Neural progenitor cell (in vitro differentiated cells): ENCODE results near the gene APOBEC3G. TPM values are rescaled to one million over a fixed set of nuclear protein-coding genes. Genes with fewer than 3 reads are reported as not detected.

Experiments used
- DNase-seq: peaks from one replicate; pipeline ENCODE4 v3.0.0-alpha.2; 2016; ENCODE audit warnings: low spot score
- H2AFZ ChIP-seq: fragments of 200-600 bp; sonication (generic); replicated peaks from 2 replicates; pipeline ENCODE4 v1.6.1; 2016; ENCODE audit warnings: antibody characterized with exemption
- H3F3A ChIP-seq: fragments of 200-600 bp; sonication (generic); 2 replicates; pipeline ENCODE4 v1.6.1; 2016; ENCODE audit warnings: antibody characterized with exemption, low read depth
- H3K27ac ChIP-seq: fragments of 200-600 bp; sonication (generic); 2 replicates; pipeline ENCODE4 v1.5.1; 2016; ENCODE audit warnings: mild to moderate bottlenecking
- H3K27me3 ChIP-seq: fragments of 200-600 bp; sonication (generic); 2 replicates; pipeline ENCODE4 v1.6.1; 2016; ENCODE audit warnings: mild to moderate bottlenecking, moderate library complexity
- H3K36me3 ChIP-seq: fragments of 200-600 bp; sonication (generic); 2 replicates; pipeline ENCODE4 v1.5.1; 2016
- H3K4me1 ChIP-seq: fragments of 200-600 bp; sonication (generic); 2 replicates; pipeline ENCODE4 v1.6.1; 2016; ENCODE audit warnings: mixed run types
- H3K4me2 ChIP-seq: fragments of 200-600 bp; sonication (generic); 2 replicates; pipeline ENCODE4 v1.6.1; 2016
- H3K4me3 ChIP-seq: fragments of 200-600 bp; sonication (generic); 2 replicates; pipeline ENCODE4 v1.5.1; 2016
- H3K79me2 ChIP-seq: fragments of 200-600 bp; sonication (generic); 2 replicates; pipeline ENCODE4 v1.6.1; 2016; ENCODE audit warnings: low read depth
- H3K9ac ChIP-seq: fragments of 200-600 bp; sonication (generic); 2 replicates; pipeline ENCODE4 v1.6.1; 2016
- H3K9me3 ChIP-seq: fragments of 200-600 bp; sonication (generic); 2 replicates; pipeline ENCODE4 v1.5.1; 2016; ENCODE audit warnings: low read depth
- H4K20me1 ChIP-seq: fragments of 200-600 bp; sonication (generic); 2 replicates; pipeline ENCODE4 v1.6.1; 2016; ENCODE audit warnings: low read depth
- H3K27ac Mint-ChIP-seq: 3 replicates; pipeline ENCODE4 v1.8.0; 2021; ENCODE audit warnings: mixed read lengths
- H3K27me3 Mint-ChIP-seq: 2 replicates; pipeline ENCODE4 v1.8.0; 2022; ENCODE audit warnings: low read depth, mild to moderate bottlenecking, inconsistent platforms, moderate library complexity, mixed read lengths; ENCODE audit not compliant: insufficient read depth
- H3K36me3 Mint-ChIP-seq: 3 replicates; pipeline ENCODE4 v1.8.0; 2021; ENCODE audit warnings: mixed read lengths
- H3K4me1 Mint-ChIP-seq: 3 replicates; pipeline ENCODE4 v1.8.0; 2021; ENCODE audit warnings: mixed read lengths
- H3K4me3 Mint-ChIP-seq: 3 replicates; pipeline ENCODE4 v1.8.0; 2021; ENCODE audit warnings: mild to moderate bottlenecking, moderate library complexity, mixed read lengths
- H3K9me3 Mint-ChIP-seq: 3 replicates; pipeline ENCODE4 v1.8.0; 2020; ENCODE audit warnings: mixed read lengths
- EZH2 ChIP-seq: fragments of 200-600 bp; sonication (generic); IDR thresholded peaks from 2 replicates; pipeline ENCODE4 v1.6.1; 2017; ENCODE audit warnings: antibody characterized with exemption, mild to moderate bottlenecking, moderate library complexity
- EZH2phosphoT487 ChIP-seq: fragments of 200-600 bp; sonication (generic); IDR thresholded peaks from 2 replicates; pipeline ENCODE4 v1.6.1; 2017; ENCODE audit warnings: antibody characterized with exemption
- total RNA-seq: library from RNA; depleted of rRNA; stranded (reverse); fragments of >200 nt; gene quantifications from 2 replicates; pipeline ENCODE4 v1.2.3, GENCODE V29; 2015; ENCODE audit warnings: low replicate concordance
- TF ChIP-seq, protein P1 (sequence below): fragments of 200-600 bp; sonication (generic); IDR thresholded peaks from 2 replicates; pipeline ENCODE4 v1.5.1; 2017; ENCODE audit warnings: antibody characterized with exemption, mild to moderate bottlenecking

Gene APOBEC3G
- total RNA-seq, 1 donor from 2014 or later = 0.30 TPM

DNA sequence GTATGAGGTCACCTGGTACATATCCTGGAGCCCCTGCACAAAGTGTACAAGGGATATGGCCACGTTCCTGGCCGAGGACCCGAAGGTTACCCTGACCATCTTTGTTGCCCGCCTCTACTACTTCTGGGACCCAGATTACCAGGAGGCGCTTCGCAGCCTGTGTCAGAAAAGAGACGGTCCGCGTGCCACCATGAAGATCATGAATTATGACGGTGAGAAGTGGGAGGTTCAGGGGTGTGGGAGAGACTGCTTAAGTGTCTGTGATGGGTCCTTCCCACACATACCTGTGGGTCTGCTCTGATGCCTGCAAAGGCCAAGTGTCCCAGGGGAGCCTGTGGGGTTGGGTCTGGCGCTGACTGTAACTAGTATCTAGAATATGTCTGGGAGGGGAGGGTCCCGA, 3.9 kb downstream of the APOBEC3G start:
- Histone ChIP-seq H3K9me3 (no peaks in the 10 kb centered on the region), H3K36me3 (no peaks in the 10 kb centered on the region), H4K20me1 (no peaks in the 10 kb centered on the region), H3K79me2 (no peaks in the 10 kb centered on the region), H3K4me3 (no peak overlapping the region), H3K27me3 (no peaks in the 10 kb centered on the region), H3K27ac (no peak overlapping the region), H3K9ac (no peak overlapping the region), H2AFZ (no peak overlapping the region), H3F3A (no peaks in the 10 kb centered on the region), H3K4me2 (no peak overlapping the region), H3K4me1 (peaks cover 3% of the 10 kb centered on the region)
- DNase-seq = no peak
- H3K27ac Mint-ChIP-seq = peak overlapping the region; percentile 70
- peaks cover 5% of the 10 kb centered on the region for H3K27me3 Mint-ChIP-seq
- no peak overlapping the region for H3K4me3 Mint-ChIP-seq
- no peaks in the 10 kb centered on the region for H3K36me3 Mint-ChIP-seq
- no peaks in the 10 kb centered on the region for H3K9me3 Mint-ChIP-seq
- no peak for TF ChIP-seq EZH2phosphoT487
- TF ChIP-seq EZH2 = no peak
- TF ChIP-seq, protein P1, sequence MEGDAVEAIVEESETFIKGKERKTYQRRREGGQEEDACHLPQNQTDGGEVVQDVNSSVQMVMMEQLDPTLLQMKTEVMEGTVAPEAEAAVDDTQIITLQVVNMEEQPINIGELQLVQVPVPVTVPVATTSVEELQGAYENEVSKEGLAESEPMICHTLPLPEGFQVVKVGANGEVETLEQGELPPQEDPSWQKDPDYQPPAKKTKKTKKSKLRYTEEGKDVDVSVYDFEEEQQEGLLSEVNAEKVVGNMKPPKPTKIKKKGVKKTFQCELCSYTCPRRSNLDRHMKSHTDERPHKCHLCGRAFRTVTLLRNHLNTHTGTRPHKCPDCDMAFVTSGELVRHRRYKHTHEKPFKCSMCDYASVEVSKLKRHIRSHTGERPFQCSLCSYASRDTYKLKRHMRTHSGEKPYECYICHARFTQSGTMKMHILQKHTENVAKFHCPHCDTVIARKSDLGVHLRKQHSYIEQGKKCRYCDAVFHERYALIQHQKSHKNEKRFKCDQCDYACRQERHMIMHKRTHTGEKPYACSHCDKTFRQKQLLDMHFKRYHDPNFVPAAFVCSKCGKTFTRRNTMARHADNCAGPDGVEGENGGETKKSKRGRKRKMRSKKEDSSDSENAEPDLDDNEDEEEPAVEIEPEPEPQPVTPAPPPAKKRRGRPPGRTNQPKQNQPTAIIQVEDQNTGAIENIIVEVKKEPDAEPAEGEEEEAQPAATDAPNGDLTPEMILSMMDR = no peak
- peaks cover 22% of the 10 kb centered on the region for H3K4me1 Mint-ChIP-seq

DNA sequence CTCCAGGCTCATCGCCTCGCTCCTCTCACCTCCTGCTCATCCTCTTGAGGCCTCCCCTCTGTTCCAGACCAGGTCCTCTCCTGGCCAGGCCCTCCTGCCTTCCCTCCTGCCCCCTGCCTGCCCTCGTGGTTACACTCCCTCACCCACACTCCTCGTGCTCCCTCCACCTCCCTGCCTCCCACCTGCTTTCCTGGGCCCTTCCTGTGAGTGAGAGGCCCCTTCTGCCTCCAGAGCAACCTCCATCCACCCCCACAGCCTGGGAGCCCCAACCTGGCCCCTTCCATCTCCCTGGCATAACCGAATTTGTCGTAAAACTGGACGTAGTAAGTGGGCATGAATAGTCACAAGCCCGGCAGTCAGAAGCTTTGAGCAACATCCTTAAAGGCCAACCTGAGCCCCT, 4.5 kb downstream of the APOBEC3G start:
- peaks cover 4% of the 10 kb centered on the region for H3K27me3 Mint-ChIP-seq
- no peaks in the 10 kb centered on the region for H3K36me3 ChIP-seq
- no peaks in the 10 kb centered on the region for H3F3A ChIP-seq
- peaks cover 3% of the 10 kb centered on the region for H3K4me1 ChIP-seq
- no peaks in the 10 kb centered on the region for H3K9me3 ChIP-seq
- DNase-seq = no peak
- no peaks in the 10 kb centered on the region for H3K9me3 Mint-ChIP-seq
- no peak overlapping the region for H3K4me3 Mint-ChIP-seq
- H3K36me3 Mint-ChIP-seq = no peaks in the 10 kb centered on the region
- H3K27me3 ChIP-seq = no peaks in the 10 kb centered on the region
- H3K27ac Mint-ChIP-seq = peak overlapping the region; percentile 18
- H3K27ac ChIP-seq = no peak overlapping the region
- TF ChIP-seq, protein P1 = no peak
- no peak for TF ChIP-seq EZH2
- TF ChIP-seq EZH2phosphoT487 = no peak
- H3K79me2 ChIP-seq = no peaks in the 10 kb centered on the region
- peaks cover 20% of the 10 kb centered on the region for H3K4me1 Mint-ChIP-seq
- no peak overlapping the region for H3K4me3 ChIP-seq
- H4K20me1 ChIP-seq = no peaks in the 10 kb centered on the region
- H2AFZ ChIP-seq = no peak overlapping the region
- no peak overlapping the region for H3K4me2 ChIP-seq
- no peak overlapping the region for H3K9ac ChIP-seq

DNA sequence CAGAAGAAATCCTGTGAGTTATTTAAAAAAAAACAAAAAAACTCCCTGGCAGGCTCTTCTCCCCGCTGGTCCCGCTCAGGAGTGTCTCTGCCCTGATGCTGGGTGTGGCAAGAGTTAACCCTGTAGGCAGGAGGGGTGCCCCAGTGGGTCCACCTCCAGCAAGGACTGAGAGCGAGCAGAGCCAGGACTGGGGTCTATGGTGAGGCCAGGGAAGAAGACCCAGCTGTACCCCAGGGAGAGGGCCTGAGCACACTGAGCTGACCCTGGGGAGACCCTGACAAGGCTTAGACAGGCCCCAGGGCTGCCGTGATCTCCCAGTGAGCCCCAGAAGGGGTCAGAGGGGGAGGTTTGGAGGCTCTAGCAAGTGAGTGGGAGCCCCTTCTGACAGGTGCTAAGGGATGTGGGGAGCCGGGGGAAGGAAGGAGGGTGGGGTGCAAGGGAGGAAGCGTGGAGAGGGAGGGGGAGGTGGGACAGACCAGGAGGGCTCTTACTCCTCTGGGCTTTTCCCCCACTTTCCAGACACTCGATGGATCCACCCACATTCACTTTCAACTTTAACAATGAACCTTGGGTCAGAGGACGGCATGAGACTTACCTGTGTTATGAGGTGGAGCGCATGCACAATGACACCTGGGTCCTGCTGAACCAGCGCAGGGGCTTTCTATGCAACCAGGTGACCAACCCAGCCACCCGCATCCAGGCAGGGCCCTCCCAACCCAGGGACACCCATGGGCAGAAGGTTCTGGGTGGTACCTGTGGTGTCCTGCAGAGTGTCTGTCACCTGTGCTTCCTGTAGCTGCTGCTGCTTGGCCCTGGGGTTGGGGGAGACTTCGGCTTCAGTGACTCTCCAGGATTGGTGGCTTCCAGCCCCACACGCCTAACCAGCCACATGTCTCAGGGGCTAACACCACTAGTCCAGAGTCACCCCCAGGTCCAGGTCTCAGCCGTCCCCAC, 6.4 kb downstream of the APOBEC3G start:
- H4K20me1 ChIP-seq = no peaks in the 10 kb centered on the region
- no peak for DNase-seq
- H3K9ac ChIP-seq = no peak overlapping the region
- TF ChIP-seq, protein P1 = no peak
- TF ChIP-seq EZH2 (no peak), EZH2phosphoT487 (no peak)
- H3K27me3 ChIP-seq = no peaks in the 10 kb centered on the region
- H3K79me2 ChIP-seq = no peaks in the 10 kb centered on the region
- no peaks in the 10 kb centered on the region for H3K36me3 Mint-ChIP-seq
- no peak overlapping the region for H2AFZ ChIP-seq
- no peaks in the 10 kb centered on the region for H3K9me3 Mint-ChIP-seq
- H3K4me1 Mint-ChIP-seq = peaks cover 24% of the 10 kb centered on the region
- H3K27ac Mint-ChIP-seq = no peak overlapping the region
- H3K4me2 ChIP-seq = no peak overlapping the region
- H3K4me1 ChIP-seq = peaks cover 11% of the 10 kb centered on the region
- no peak overlapping the region for H3K27ac ChIP-seq
- peaks cover 4% of the 10 kb centered on the region for H3K27me3 Mint-ChIP-seq
- H3K4me3 ChIP-seq = no peak overlapping the region
- peaks cover 4% of the 10 kb centered on the region for H3F3A ChIP-seq
- no peaks in the 10 kb centered on the region for H3K36me3 ChIP-seq
- no peak overlapping the region for H3K4me3 Mint-ChIP-seq
- H3K9me3 ChIP-seq = no peaks in the 10 kb centered on the region
